Astrocyte (in vitro differentiated cells and primary cell): ENCODE measurements around the gene ZNF425. TPM values are rescaled to one million over a fixed set of nuclear protein-coding genes. Genes with fewer than 3 reads are reported as not detected.

ENCODE experiments used
- DNase-seq: peaks from one replicate; pipeline ENCODE4 v3.0.0-alpha.2; 2010; ENCODE audit warnings: low read depth
- FAIRE-seq: peaks from 2 replicates; lab custom pipeline; 2011; peaks lifted over from hg19 to GRCh38; lab: Jason Lieb, UNC
- H2AFZ ChIP-seq: 2 replicates; pipeline ENCODE4 v1.6.0; 2012; ENCODE audit warnings: low read depth, low read length, inconsistent platforms
- H3K27ac ChIP-seq: 2 replicates; pipeline ENCODE4 v1.5.1; 2011; ENCODE audit warnings: low read depth, low read length, inconsistent platforms
- H3K27me3 ChIP-seq: 2 replicates; pipeline ENCODE4 v1.6.0; 2011; ENCODE audit warnings: low read length, inconsistent platforms; ENCODE audit not compliant: insufficient read depth
- H3K36me3 ChIP-seq: 2 replicates; pipeline ENCODE4 v1.5.1; 2011; ENCODE audit warnings: low read length, inconsistent platforms; ENCODE audit not compliant: insufficient read depth
- H3K4me1 ChIP-seq: 2 replicates; pipeline ENCODE4 v1.5.1; 2011; ENCODE audit warnings: low read length, inconsistent platforms; ENCODE audit not compliant: insufficient read depth
- H3K4me2 ChIP-seq: 2 replicates; pipeline ENCODE4 v1.6.0; 2012; ENCODE audit warnings: low read length, inconsistent platforms
- H3K4me3 ChIP-seq: 2 replicates; pipeline ENCODE4 v1.5.1; 2011; ENCODE audit warnings: low read depth, mild to moderate bottlenecking, low read length, inconsistent platforms; ENCODE audit not compliant: insufficient read depth
- H3K79me2 ChIP-seq: 2 replicates; pipeline ENCODE4 v1.6.0; 2012; ENCODE audit warnings: mild to moderate bottlenecking, low read length, inconsistent platforms; ENCODE audit not compliant: insufficient read depth
- H3K9ac ChIP-seq: 2 replicates; pipeline ENCODE4 v1.6.0; 2012; ENCODE audit warnings: mild to moderate bottlenecking, low read length, inconsistent platforms
- H3K9me3 ChIP-seq: 2 replicates; pipeline ENCODE4 v1.5.1; 2012; ENCODE audit warnings: low read depth, mild to moderate bottlenecking, low read length, inconsistent platforms; ENCODE audit not compliant: insufficient read depth
- H4K20me1 ChIP-seq: 2 replicates; pipeline ENCODE4 v1.6.0; 2012; ENCODE audit warnings: low read length, inconsistent platforms; ENCODE audit not compliant: insufficient read depth
- H3K27ac Mint-ChIP-seq: one replicate; pipeline ENCODE4 v1.8.0; 2021; ENCODE audit warnings: mild to moderate bottlenecking, mixed read lengths; ENCODE audit not compliant: unreplicated experiment
- H3K27me3 Mint-ChIP-seq: one replicate; pipeline ENCODE4 v1.8.0; 2021; ENCODE audit warnings: low read depth, mixed read lengths; ENCODE audit not compliant: unreplicated experiment
- H3K36me3 Mint-ChIP-seq: one replicate; pipeline ENCODE4 v1.8.0; 2021; ENCODE audit warnings: low read depth, mixed read lengths; ENCODE audit not compliant: unreplicated experiment
- H3K4me1 Mint-ChIP-seq: one replicate; pipeline ENCODE4 v1.8.0; 2021; ENCODE audit warnings: low read depth, mixed read lengths; ENCODE audit not compliant: unreplicated experiment
- H3K4me3 Mint-ChIP-seq: one replicate; pipeline ENCODE4 v1.8.0; 2021; ENCODE audit warnings: mild to moderate bottlenecking, moderate library complexity, mixed read lengths; ENCODE audit not compliant: unreplicated experiment
- H3K9me3 Mint-ChIP-seq: one replicate; pipeline ENCODE4 v1.8.0; 2021; ENCODE audit warnings: mild to moderate bottlenecking, mixed read lengths; ENCODE audit not compliant: unreplicated experiment
- EZH2 ChIP-seq: IDR thresholded peaks from 2 replicates; pipeline ENCODE4 v1.6.1; 2012; ENCODE audit warnings: mild to moderate bottlenecking, low read length, inconsistent platforms; ENCODE audit not compliant: insufficient read depth
- total RNA-seq: library from RNA; stranded (reverse); gene quantifications from 2 replicates; pipeline ENCODE4 v1.2.1, GENCODE V29; 2021
- TF ChIP-seq, protein P1 (sequence below): IDR thresholded peaks from 2 replicates; pipeline ENCODE4 v1.5.1; 2011; ENCODE audit warnings: low read depth, mild to moderate bottlenecking, inconsistent platforms, low read length, moderate library complexity; ENCODE audit not compliant: insufficient read depth

ZNF425 gene
- total RNA-seq, 1 donor from 2014 or later = 5.9 TPM

DNA sequence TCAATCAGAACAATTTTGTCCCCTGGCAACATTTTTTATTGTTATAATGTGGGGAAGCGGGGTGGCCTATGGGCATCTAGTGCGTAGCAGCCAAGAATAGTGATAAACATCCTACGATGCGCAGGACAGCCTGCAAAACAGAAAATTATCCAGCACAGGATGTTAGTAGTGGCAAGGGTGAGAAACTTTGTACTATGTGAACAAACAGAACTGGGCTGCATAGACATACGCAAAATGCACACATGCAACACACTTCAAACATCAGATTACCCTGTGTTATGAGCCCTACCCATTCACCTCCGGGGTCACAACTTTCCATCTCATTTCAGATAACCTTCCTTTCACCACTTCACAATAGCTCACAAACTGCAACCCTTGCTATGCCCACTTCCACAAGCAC is 38.7 kb downstream of the ZNF425 start:
- Histone ChIP-seq H3K27me3 (no peaks in the 10 kb centered on the region), H3K4me1 (peaks cover 10% of the 10 kb centered on the region), H3K9ac (no peak overlapping the region), H2AFZ (no peak overlapping the region), H3K4me3 (no peak overlapping the region), H3K36me3 (no peaks in the 10 kb centered on the region), H3K9me3 (no peaks in the 10 kb centered on the region), H3K79me2 (peaks cover 40% of the 10 kb centered on the region), H3K27ac (no peak overlapping the region), H4K20me1 (peaks cover 3% of the 10 kb centered on the region), H3K4me2 (no peak overlapping the region)
- TF ChIP-seq, protein P1, sequence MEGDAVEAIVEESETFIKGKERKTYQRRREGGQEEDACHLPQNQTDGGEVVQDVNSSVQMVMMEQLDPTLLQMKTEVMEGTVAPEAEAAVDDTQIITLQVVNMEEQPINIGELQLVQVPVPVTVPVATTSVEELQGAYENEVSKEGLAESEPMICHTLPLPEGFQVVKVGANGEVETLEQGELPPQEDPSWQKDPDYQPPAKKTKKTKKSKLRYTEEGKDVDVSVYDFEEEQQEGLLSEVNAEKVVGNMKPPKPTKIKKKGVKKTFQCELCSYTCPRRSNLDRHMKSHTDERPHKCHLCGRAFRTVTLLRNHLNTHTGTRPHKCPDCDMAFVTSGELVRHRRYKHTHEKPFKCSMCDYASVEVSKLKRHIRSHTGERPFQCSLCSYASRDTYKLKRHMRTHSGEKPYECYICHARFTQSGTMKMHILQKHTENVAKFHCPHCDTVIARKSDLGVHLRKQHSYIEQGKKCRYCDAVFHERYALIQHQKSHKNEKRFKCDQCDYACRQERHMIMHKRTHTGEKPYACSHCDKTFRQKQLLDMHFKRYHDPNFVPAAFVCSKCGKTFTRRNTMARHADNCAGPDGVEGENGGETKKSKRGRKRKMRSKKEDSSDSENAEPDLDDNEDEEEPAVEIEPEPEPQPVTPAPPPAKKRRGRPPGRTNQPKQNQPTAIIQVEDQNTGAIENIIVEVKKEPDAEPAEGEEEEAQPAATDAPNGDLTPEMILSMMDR = no peak
- TF ChIP-seq EZH2 = no peak
- Mint-ChIP-seq H3K27me3 (no peaks in the 10 kb centered on the region), H3K36me3 (peaks cover 9% of the 10 kb centered on the region), H3K9me3 (peaks cover 3% of the 10 kb centered on the region), H3K4me1 (peaks cover 6% of the 10 kb centered on the region), H3K4me3 (no peak overlapping the region), H3K27ac (no peak overlapping the region)
- DNase-seq (no peak), FAIRE-seq (no peak)

DNA sequence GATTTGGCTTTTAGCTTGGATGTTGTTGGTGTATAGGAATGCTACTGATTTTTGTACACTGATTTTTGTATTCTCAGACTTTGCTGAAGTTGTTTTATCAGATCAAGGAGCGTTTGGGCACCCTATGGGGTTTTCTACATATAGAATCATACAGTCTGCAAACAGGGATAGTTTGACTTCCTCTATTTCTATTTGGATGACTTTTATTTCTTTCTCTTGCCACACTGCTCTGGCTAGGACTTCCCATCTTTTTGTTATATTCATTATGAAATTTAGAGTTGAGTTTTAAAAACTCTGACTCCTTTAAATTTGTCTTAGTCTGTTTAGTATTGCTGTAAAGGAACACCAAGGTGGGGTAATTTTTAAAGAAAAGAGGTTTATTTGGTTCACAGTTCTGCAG is 40.3 kb downstream of the ZNF425 start:
- TF ChIP-seq EZH2 = no peak
- TF ChIP-seq, protein P1 = no peak
- Histone ChIP-seq H3K27ac (no peak overlapping the region), H3K9ac (no peak overlapping the region), H4K20me1 (peaks cover 3% of the 10 kb centered on the region), H3K79me2 (peaks cover 40% of the 10 kb centered on the region), H3K36me3 (no peaks in the 10 kb centered on the region), H3K27me3 (no peaks in the 10 kb centered on the region), H3K4me2 (no peak overlapping the region), H3K9me3 (no peaks in the 10 kb centered on the region), H2AFZ (no peak overlapping the region), H3K4me1 (peaks cover 2% of the 10 kb centered on the region), H3K4me3 (no peak overlapping the region)
- Mint-ChIP-seq H3K27ac (no peak overlapping the region), H3K4me1 (peaks cover 2% of the 10 kb centered on the region), H3K27me3 (no peaks in the 10 kb centered on the region), H3K9me3 (peaks cover 3% of the 10 kb centered on the region), H3K36me3 (peaks cover 9% of the 10 kb centered on the region), H3K4me3 (no peak overlapping the region)
- DNase-seq (no peak), FAIRE-seq (no peak)

DNA sequence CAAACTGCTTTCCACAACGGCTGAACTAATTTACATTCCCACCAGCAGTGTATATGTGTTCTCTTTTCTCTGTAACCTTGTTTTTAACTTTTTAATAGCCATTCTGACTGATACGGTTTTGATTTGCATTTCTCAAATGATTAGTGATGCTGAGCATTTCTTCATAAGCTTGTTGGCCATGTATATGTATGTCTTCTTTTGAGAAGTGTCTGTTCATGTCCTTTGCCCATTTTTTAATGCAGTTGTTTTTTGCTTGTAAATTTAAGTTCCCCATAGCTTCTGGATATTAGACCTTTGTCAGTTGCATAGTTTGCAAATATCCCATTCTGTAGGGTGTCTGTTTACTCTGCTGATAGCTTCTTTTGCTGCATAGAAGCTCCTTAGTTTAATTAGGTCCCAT is 41.7 kb downstream of the ZNF425 start:
- Histone ChIP-seq H3K9me3 (no peaks in the 10 kb centered on the region), H3K36me3 (no peaks in the 10 kb centered on the region), H2AFZ (no peak overlapping the region), H3K4me2 (no peak overlapping the region), H3K27ac (no peak overlapping the region), H3K79me2 (peaks cover 35% of the 10 kb centered on the region), H3K27me3 (no peaks in the 10 kb centered on the region), H3K4me3 (no peak overlapping the region), H3K4me1 (no peaks in the 10 kb centered on the region), H4K20me1 (peaks cover 3% of the 10 kb centered on the region), H3K9ac (no peak overlapping the region)
- FAIRE-seq (no peak), DNase-seq (no peak)
- H3K36me3 Mint-ChIP-seq = peaks cover 16% of the 10 kb centered on the region
- no peak overlapping the region for H3K27ac Mint-ChIP-seq
- no peak overlapping the region for H3K4me3 Mint-ChIP-seq
- TF ChIP-seq, protein P1 = no peak
- no peak for TF ChIP-seq EZH2
- peaks cover 2% of the 10 kb centered on the region for H3K4me1 Mint-ChIP-seq
- H3K9me3 Mint-ChIP-seq = peaks cover 3% of the 10 kb centered on the region
- H3K27me3 Mint-ChIP-seq = no peaks in the 10 kb centered on the region
